Kidney (tissue), 22 donors: ENCODE measurements around the gene SHF. TPM values are rescaled to one million over a fixed set of nuclear protein-coding genes. Genes with fewer than 3 reads are reported as not detected.
"Not testable (repeated sequence)": the region's sequence is repeated elsewhere in the genome, so short reads cannot be mapped to it uniquely, and the experiment has no call there.

ENCODE experiments used
- DNase-seq, 5 donors: peaks; one replicate each; pipeline ENCODE4 v3.0.0-alpha.2; 2013 to 2020
- FAIRE-seq: peaks from 2 replicates; lab custom pipeline; 2012; peaks lifted over from hg19 to GRCh38; lab: Jason Lieb, UNC
- H3K27ac ChIP-seq, 2 donors: one replicate each; pipeline ENCODE4 v1.7.0; 2013; ENCODE audit warnings: low read depth in 2 of 2, low read length in 2 of 2, inconsistent platforms in 1 of 2
- H3K27me3 ChIP-seq: one replicate; pipeline ENCODE4 v1.7.1; 2013; ENCODE audit warnings: low read length, inconsistent platforms; ENCODE audit not compliant: control insufficient read depth, insufficient read depth
- H3K36me3 ChIP-seq, 3 donors: one replicate each; pipeline versions ENCODE4 v1.7.0 to v1.7.1; 2013; ENCODE audit warnings: low read length in 3 of 3, control low read depth in 1 of 3, inconsistent platforms in 1 of 3; ENCODE audit not compliant: insufficient read depth in 3 of 3, control insufficient read depth in 2 of 3
- H3K4me1 ChIP-seq, 3 donors: one replicate each; pipeline versions ENCODE4 v1.7.0 to v1.7.1; 2013; ENCODE audit warnings: low read length in 3 of 3, inconsistent platforms in 1 of 3, low read depth in 1 of 3; ENCODE audit not compliant: control insufficient read depth in 2 of 3, insufficient read depth in 2 of 3
- H3K4me3 ChIP-seq, 3 donors: one replicate each; pipeline versions ENCODE4 v1.7.0 to v1.8.1; 2013; ENCODE audit warnings: low read length in 3 of 3, control low read depth in 1 of 3, inconsistent platforms in 1 of 3
- H3K9ac ChIP-seq, 3 donors: one replicate each; pipeline versions ENCODE4 v1.7.0 to v1.7.1; 2013; ENCODE audit warnings: low read length in 3 of 3, control low read depth in 1 of 3, inconsistent platforms in 1 of 3
- H3K9me3 ChIP-seq, 3 donors: one replicate each; pipeline versions ENCODE4 v1.7.0 to v1.7.1; 2013; ENCODE audit warnings: low read length in 3 of 3, control low read depth in 1 of 3, inconsistent platforms in 1 of 3; ENCODE audit not compliant: control insufficient read depth in 2 of 3, insufficient read depth in 1 of 3
- CTCF ChIP-seq: IDR thresholded peaks from 3 replicates; pipeline ENCODE4 v1.5.1; 2012; ENCODE audit warnings: mild to moderate bottlenecking, moderate library complexity, borderline replicate concordance; ENCODE audit not compliant: insufficient read depth; ENCODE audit errors: extremely low read depth
- intact Hi-C: fragments of 100-400 bp; cut with DNase I; formaldehyde crosslinking; loops from one replicate; pipeline ENCODE4 v1.11.1; 2022
- long read RNA-seq, 10 donors: library from polyadenylated mRNA in 1 of 10; unstranded in 1 of 10; transcript quantifications; one replicate each; pipeline ENCODE4 v2.0.0 and lab custom pipeline, GENCODE V29; 2021 to 2026
- polyA plus RNA-seq: library from polyadenylated mRNA; stranded (reverse); fragments of 350-450 nt; fragmentation: Illumina TruSeq; extraction: RNeasy Lipid Tissue Mini Kit (QIAGEN cat#74804); gene quantifications from one replicate; pipeline ENCODE4 v1.2.3, GENCODE V29; 2014; ENCODE audit warnings: low read depth, low replicate concordance; ENCODE audit not compliant: insufficient read depth
- total RNA-seq: library from RNA; stranded (reverse); fragmentation: NEBNext Ultra II Directional; extraction: Animal tissue kit (Norgen Biotek cat#: 25700); gene quantifications from one replicate; pipeline ENCODE4 v1.2.1, GENCODE V29; 2021
- donor health status: control.
- donor health status: control.
- donor health status: control.
- donor health status: control.
- donor health status: control.
- donor health status: DM: yes; HTN: yes; CAD: no.
- donor health status: Normal renal cell carcinoma (clear cell type).

The SHF gene
- 5.2 TPM for total RNA-seq
- polyA plus RNA-seq, result 7.7 TPM
- long read RNA-seq, donor 1, partial matches to known transcripts, result 0 of 2 reads
- long read RNA-seq, donor 1, other reads (novel, unspliced or antisense), result 0 of 2 reads
- long read RNA-seq, donor 2, result 0 reads
- long read RNA-seq, donor 3, result 0 reads
- long read RNA-seq, donor 4, partial matches to known transcripts, result 0 of 3 reads
- long read RNA-seq, donor 4, other reads (novel, unspliced or antisense), result 0 of 3 reads
- long read RNA-seq, donor 5, result 0 reads
- long read RNA-seq, donor 6, result 0 reads
- long read RNA-seq, donor 7, partial matches to known transcripts, result 0 of 4 reads
- long read RNA-seq, donor 7, other reads (novel, unspliced or antisense), result 3 of 4 reads
- long read RNA-seq, donor 8, partial matches to known transcripts, result 0 of 3 reads
- long read RNA-seq, donor 8, other reads (novel, unspliced or antisense), result 0 of 3 reads
- long read RNA-seq, donor 9, partial matches to known transcripts, result 0 of 1 reads
- long read RNA-seq, donor 9, other reads (novel, unspliced or antisense), result 0 of 1 reads
- long read RNA-seq, donor 10, partial matches to known transcripts, result 0 of 1 reads
- long read RNA-seq, donor 10, other reads (novel, unspliced or antisense), result 0 of 1 reads

- H3K4me3 ChIP-seq, result peak within 1 kb of the TSS; percentile 70 to 88 (median 82)
- DNase-seq (peak; percentile 85 to 93 (median 87)), FAIRE-seq (no peak)
- intact Hi-C loops, result no loop called here
- H3K27ac ChIP-seq, result no peak within 1 kb of the TSS
- H3K36me3 ChIP-seq, result no peaks in the 10 kb centered on the region
- peak within 1 kb of the TSS; percentile 57 to 83 (median 81) for H3K9ac ChIP-seq
- H3K27me3 ChIP-seq, result no peaks in the 10 kb centered on the region
- H3K4me1 ChIP-seq, result peaks cover 0 to 6% (median 5%) of the 10 kb centered on the region in 3 donors
- no peaks in the 10 kb centered on the region for H3K9me3 ChIP-seq
- TF ChIP-seq CTCF, result no peak
Observed at GRCh38 chr15:45187894-45188830, at the start of gene SHF. TSS of gene SHF (minus strand) at chr15:45187966. CDS start at chr15:45187951, 15 bp downstream.

- H3K4me1 ChIP-seq, FAIRE-seq: not testable (repeated sequence)
Observed at GRCh38 chr15:45236806-45237205, 49.0 kb upstream of the SHF start.

GRCh38 chr15:45234562-45235235 lies 46.9 kb upstream of the SHF start:
- no peak overlapping the region for H3K9ac ChIP-seq
- no peak overlapping the region for H3K27ac ChIP-seq
- H3K27me3 ChIP-seq, result no peaks in the 10 kb centered on the region
- TF ChIP-seq CTCF, result no peak
- H3K36me3 ChIP-seq, result no peaks in the 10 kb centered on the region
- DNase-seq, result no peak
- H3K4me1 ChIP-seq, result no peaks in the 10 kb centered on the region
- intact Hi-C loops, result no loop called here
- H3K4me3 ChIP-seq, result no peak overlapping the region
- peaks cover 0 to 7% (median 2%) of the 10 kb centered on the region in 3 donors for H3K9me3 ChIP-seq
- no peak for FAIRE-seq

More at GRCh38 chr15:45236806-45237205, 49.0 kb upstream of the SHF start:
- intact Hi-C loops, H3K27me3 ChIP-seq, H3K4me3 ChIP-seq, H3K27ac ChIP-seq, DNase-seq, H3K36me3 ChIP-seq, H3K9ac ChIP-seq: not testable (repeated sequence)
- H3K9me3 ChIP-seq, result peaks cover 0 to 18% (median 5%) of the 10 kb centered on the region in 3 donors
